Calu3 (cell line): Measurements from ENCODE around the gene AKAP1. TPM values are rescaled to one million over a fixed set of nuclear protein-coding genes. Genes with fewer than 3 reads are reported as not detected.

Experiments
- BruUV-seq: library from RNA; stranded (reverse); fragments of 400-500 nt; replicated peaks from 2 replicates; lab custom pipeline; 2021; lab: Mats Ljungman, UMichigan
- CTCF ChIA-PET: fragments of 300-600 bp; sonication (Branson Sonifier 250); formaldehyde crosslinking; loops from one replicate; lab custom pipeline; 2022; ENCODE audit warnings: antibody characterized with exemption; lab: Charles Lee
- DNase-seq: peaks from one replicate; pipeline ENCODE4 v3.0.0; 2022
- H3K27ac Mint-ChIP-seq: one replicate; pipeline ENCODE4 v1.8.0; 2022; ENCODE audit warnings: mixed read lengths; ENCODE audit not compliant: unreplicated experiment
- H3K27me3 Mint-ChIP-seq: one replicate; pipeline ENCODE4 v1.8.0; 2022; ENCODE audit warnings: mixed read lengths; ENCODE audit not compliant: unreplicated experiment
- H3K36me3 Mint-ChIP-seq: one replicate; pipeline ENCODE4 v1.8.0; 2022; ENCODE audit warnings: mild to moderate bottlenecking, moderate library complexity, mixed read lengths; ENCODE audit not compliant: insufficient read depth, unreplicated experiment
- H3K4me1 Mint-ChIP-seq: one replicate; pipeline ENCODE4 v1.8.0; 2022; ENCODE audit warnings: mild to moderate bottlenecking, low read depth, mixed read lengths; ENCODE audit not compliant: unreplicated experiment
- H3K4me3 Mint-ChIP-seq: one replicate; pipeline ENCODE4 v1.8.0; 2022; ENCODE audit warnings: mild to moderate bottlenecking, low read depth, moderate library complexity, mixed read lengths; ENCODE audit not compliant: unreplicated experiment
- H3K9me3 Mint-ChIP-seq: one replicate; pipeline ENCODE4 v1.8.0; 2022; ENCODE audit warnings: low read depth, mixed read lengths; ENCODE audit not compliant: unreplicated experiment
- CTCF ChIP-seq: fragments of 200-600 bp; IDR thresholded peaks from one replicate; pipeline ENCODE4 v1.8.0; 2022; ENCODE audit warnings: antibody characterized with exemption; ENCODE audit not compliant: unreplicated experiment
- intact Hi-C: fragments of 100-400 bp; cut with micrococcal nuclease; formaldehyde crosslinking; loops from one replicate; pipeline ENCODE4 v1.10.0; 2022; ENCODE audit not compliant: unreplicated experiment
- total RNA-seq: library from RNA; stranded (reverse); gene quantifications from 2 replicates; pipeline ENCODE4 v1.2.3, GENCODE V29; 2022

Gene AKAP1
- total RNA-seq, 1 experiment from 2014 or later = 41.4 TPM

- BruUV-seq = no TSS peak
- Mint-ChIP-seq H3K27me3 (peaks cover 11% of the 10 kb centered on the region), H3K4me1 (peaks cover 9% of the 10 kb centered on the region), H3K9me3 (no peaks in the 10 kb centered on the region), H3K36me3 (no peaks in the 10 kb centered on the region), H3K4me3 (no peak overlapping the region), H3K27ac (no peak overlapping the region)
- intact Hi-C loops = no loop called here
- TF ChIP-seq CTCF = no peak
- CTCF ChIA-PET = no interaction called here
- DNase-seq = no peak
Measured at GRCh38 chr17:57051886-57052361, 33.1 kb upstream of the AKAP1 start.

- H3K4me1 Mint-ChIP-seq = peaks cover 10% of the 10 kb centered on the region
- no peak for DNase-seq
- CTCF ChIA-PET = no interaction called here
- no peak overlapping the region for H3K27ac Mint-ChIP-seq
- TF ChIP-seq CTCF = no peak
- H3K9me3 Mint-ChIP-seq = no peaks in the 10 kb centered on the region
- intact Hi-C loops = no loop called here
- H3K36me3 Mint-ChIP-seq = no peaks in the 10 kb centered on the region
- H3K4me3 Mint-ChIP-seq = no peak overlapping the region
- H3K27me3 Mint-ChIP-seq = no peaks in the 10 kb centered on the region
- BruUV-seq = no TSS peak
Measured at GRCh38 chr17:57062865-57063264, 22.2 kb upstream of the AKAP1 start.

- TF ChIP-seq CTCF = no peak
- no peak for DNase-seq
- Mint-ChIP-seq H3K4me1 (peaks cover 4% of the 10 kb centered on the region), H3K27ac (no peak overlapping the region), H3K27me3 (no peaks in the 10 kb centered on the region), H3K9me3 (no peaks in the 10 kb centered on the region), H3K4me3 (no peak overlapping the region), H3K36me3 (no peaks in the 10 kb centered on the region)
- CTCF ChIA-PET = no interaction called here
- intact Hi-C loops = no loop called here
- BruUV-seq = no TSS peak
Measured at GRCh38 chr17:57067162-57067561, 17.9 kb upstream of the AKAP1 start.

- CTCF ChIA-PET = no interaction called here
- H3K9me3 Mint-ChIP-seq = no peaks in the 10 kb centered on the region
- TF ChIP-seq CTCF = no peak
- no peaks in the 10 kb centered on the region for H3K27me3 Mint-ChIP-seq
- H3K4me3 Mint-ChIP-seq = no peak overlapping the region
- DNase-seq = no peak
- H3K4me1 Mint-ChIP-seq = no peaks in the 10 kb centered on the region
- no TSS peak for BruUV-seq
- no peaks in the 10 kb centered on the region for H3K36me3 Mint-ChIP-seq
- no peak overlapping the region for H3K27ac Mint-ChIP-seq
- intact Hi-C loops = no loop called here
Measured at GRCh38 chr17:57067781-57068180, 17.3 kb upstream of the AKAP1 start.
